HepG2 (cell line): Measurements from ENCODE around the gene BMPR2.

ENCODE experiments used
- BHLHE40 ChIP-seq: IDR thresholded peaks from 2 replicates; pipeline ENCODE4 v1.6.1; 2011; ENCODE audit warnings: low read length, improper control_type of control experiment
- CTCF ChIP-seq: sonication (generic); formaldehyde crosslinking; IDR thresholded peaks from 2 replicates; pipeline ENCODE4 v1.5.0; 2020; ENCODE audit warnings: mild to moderate bottlenecking, missing genetic modification reagents, moderate library complexity
- MAFF ChIP-seq: IDR thresholded peaks from 2 replicates; pipeline ENCODE4 v1.6.1; 2011; ENCODE audit warnings: low read depth, low read length, improper control_type of control experiment
- NR2C2 ChIP-seq: sonication (generic); formaldehyde crosslinking; IDR thresholded peaks from 2 replicates; pipeline ENCODE4 v1.4.0; 2020; ENCODE audit warnings: missing genetic modification reagents, mild to moderate bottlenecking, moderate library complexity, borderline replicate concordance
- POLR2AphosphoS5 ChIP-seq: IDR thresholded peaks from 2 replicates; pipeline ENCODE4 v1.6.1; 2012; ENCODE audit warnings: low read depth, low read length
- USF2 ChIP-seq, 2 experiments: sonication (generic) in 1 of 2; formaldehyde crosslinking in 1 of 2; IDR thresholded peaks; 2 replicates each; pipeline versions ENCODE4 v1.5.1 to v1.6.1; 2011 to 2020; ENCODE audit warnings: borderline replicate concordance in 1 of 2, low read depth in 1 of 2, low read length in 1 of 2, mild to moderate bottlenecking in 1 of 2, missing genetic modification reagents in 1 of 2, moderate library complexity in 1 of 2
- YEATS4 ChIP-seq: sonication (generic); formaldehyde crosslinking; IDR thresholded peaks from 2 replicates; pipeline ENCODE4 v1.4.0; 2020; ENCODE audit warnings: missing genetic modification reagents, borderline replicate concordance
- ZNF138 ChIP-seq: sonication (generic); formaldehyde crosslinking; IDR thresholded peaks from 2 replicates; pipeline ENCODE4 v1.5.0; 2020; ENCODE audit warnings: mild to moderate bottlenecking, low read depth, missing genetic modification reagents
- ZNF207 ChIP-seq: fragments of 450-650 bp; IDR thresholded peaks from 2 replicates; pipeline ENCODE4 v1.6.1; 2016; ENCODE audit warnings: antibody characterized with exemption, borderline replicate concordance
- ZNF3 ChIP-seq: IDR thresholded peaks from 2 replicates; pipeline ENCODE4 v1.7.0; 2017; ENCODE audit warnings: inconsistent platforms
- TF ChIP-seq, protein P1 (sequence below): sonication (generic); formaldehyde crosslinking; IDR thresholded peaks from 2 replicates; pipeline ENCODE4 v1.4.0; 2020; ENCODE audit warnings: missing genetic modification reagents
- TF ChIP-seq, protein P2 (sequence below): sonication (generic); formaldehyde crosslinking; IDR thresholded peaks from 2 replicates; pipeline ENCODE4 v1.5.0; 2020; ENCODE audit warnings: missing genetic modification reagents, mild to moderate bottlenecking, borderline replicate concordance
- TF ChIP-seq, protein P3 (sequence below): sonication (generic); formaldehyde crosslinking; IDR thresholded peaks from 2 replicates; pipeline ENCODE4 v1.5.1; 2020; ENCODE audit warnings: missing genetic modification reagents, mild to moderate bottlenecking, borderline replicate concordance
- TF ChIP-seq, protein P4 (sequence below): sonication (generic); formaldehyde crosslinking; IDR thresholded peaks from 2 replicates; pipeline ENCODE4 v1.8.1; 2022; ENCODE audit warnings: low read depth, mild to moderate bottlenecking, missing genetic modification reagents

DNA sequence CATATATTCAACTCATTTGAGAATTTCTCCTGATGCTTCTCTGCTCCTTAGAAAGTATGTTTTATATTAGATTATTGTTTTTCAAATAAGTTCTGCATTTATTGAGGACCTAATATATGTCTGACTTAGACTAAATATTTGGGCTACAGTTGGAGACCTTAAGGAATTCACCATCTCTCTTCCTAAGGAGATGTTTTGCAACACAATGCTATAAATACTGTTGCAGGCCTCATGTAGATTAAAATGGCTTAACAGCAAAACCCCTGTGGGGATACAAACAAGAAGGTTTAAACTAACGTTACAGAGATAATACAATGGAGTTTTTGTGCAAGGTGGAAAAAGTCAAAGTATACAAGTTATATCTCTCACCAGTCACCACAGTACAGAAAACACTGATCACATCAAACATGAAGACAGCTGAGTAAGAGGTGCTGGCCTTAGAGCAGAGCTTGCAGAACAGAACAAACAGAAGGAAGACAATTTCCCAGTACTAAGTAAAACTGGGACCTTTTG, 20.1 kb upstream of the BMPR2 start:
- TF ChIP-seq ZNF138 (no peak), CTCF (CRISPR knock-in tag) (no peak), BHLHE40 (no peak), ZNF207 (no peak), USF2 (IDR thresholded peaks at IDR 0.05; ENCODE audit: low read depth, low read length) (no peak), USF2 (CRISPR knock-in tag; IDR thresholded peaks at IDR 0.05; ENCODE audit: borderline replicate concordance) (no peak), ZNF3 (CRISPR knock-in tag) (no peak), NR2C2 (CRISPR knock-in tag) (no peak), POLR2AphosphoS5 (no peak), MAFF (no peak), YEATS4 (CRISPR knock-in tag) (no peak)
- TF ChIP-seq, protein P1, sequence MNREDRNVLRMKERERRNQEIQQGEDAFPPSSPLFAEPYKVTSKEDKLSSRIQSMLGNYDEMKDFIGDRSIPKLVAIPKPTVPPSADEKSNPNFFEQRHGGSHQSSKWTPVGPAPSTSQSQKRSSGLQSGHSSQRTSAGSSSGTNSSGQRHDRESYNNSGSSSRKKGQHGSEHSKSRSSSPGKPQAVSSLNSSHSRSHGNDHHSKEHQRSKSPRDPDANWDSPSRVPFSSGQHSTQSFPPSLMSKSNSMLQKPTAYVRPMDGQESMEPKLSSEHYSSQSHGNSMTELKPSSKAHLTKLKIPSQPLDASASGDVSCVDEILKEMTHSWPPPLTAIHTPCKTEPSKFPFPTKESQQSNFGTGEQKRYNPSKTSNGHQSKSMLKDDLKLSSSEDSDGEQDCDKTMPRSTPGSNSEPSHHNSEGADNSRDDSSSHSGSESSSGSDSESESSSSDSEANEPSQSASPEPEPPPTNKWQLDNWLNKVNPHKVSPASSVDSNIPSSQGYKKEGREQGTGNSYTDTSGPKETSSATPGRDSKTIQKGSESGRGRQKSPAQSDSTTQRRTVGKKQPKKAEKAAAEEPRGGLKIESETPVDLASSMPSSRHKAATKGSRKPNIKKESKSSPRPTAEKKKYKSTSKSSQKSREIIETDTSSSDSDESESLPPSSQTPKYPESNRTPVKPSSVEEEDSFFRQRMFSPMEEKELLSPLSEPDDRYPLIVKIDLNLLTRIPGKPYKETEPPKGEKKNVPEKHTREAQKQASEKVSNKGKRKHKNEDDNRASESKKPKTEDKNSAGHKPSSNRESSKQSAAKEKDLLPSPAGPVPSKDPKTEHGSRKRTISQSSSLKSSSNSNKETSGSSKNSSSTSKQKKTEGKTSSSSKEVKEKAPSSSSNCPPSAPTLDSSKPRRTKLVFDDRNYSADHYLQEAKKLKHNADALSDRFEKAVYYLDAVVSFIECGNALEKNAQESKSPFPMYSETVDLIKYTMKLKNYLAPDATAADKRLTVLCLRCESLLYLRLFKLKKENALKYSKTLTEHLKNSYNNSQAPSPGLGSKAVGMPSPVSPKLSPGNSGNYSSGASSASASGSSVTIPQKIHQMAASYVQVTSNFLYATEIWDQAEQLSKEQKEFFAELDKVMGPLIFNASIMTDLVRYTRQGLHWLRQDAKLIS: no peak
- TF ChIP-seq, protein P2, sequence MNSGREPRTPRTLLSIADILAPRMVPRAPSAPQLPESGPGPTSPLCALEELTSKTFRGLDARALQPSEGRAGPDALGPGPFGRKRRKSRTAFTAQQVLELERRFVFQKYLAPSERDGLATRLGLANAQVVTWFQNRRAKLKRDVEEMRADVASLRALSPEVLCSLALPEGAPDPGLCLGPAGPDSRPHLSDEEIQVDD (CRISPR knock-in tag): no peak
- TF ChIP-seq, protein P3, sequence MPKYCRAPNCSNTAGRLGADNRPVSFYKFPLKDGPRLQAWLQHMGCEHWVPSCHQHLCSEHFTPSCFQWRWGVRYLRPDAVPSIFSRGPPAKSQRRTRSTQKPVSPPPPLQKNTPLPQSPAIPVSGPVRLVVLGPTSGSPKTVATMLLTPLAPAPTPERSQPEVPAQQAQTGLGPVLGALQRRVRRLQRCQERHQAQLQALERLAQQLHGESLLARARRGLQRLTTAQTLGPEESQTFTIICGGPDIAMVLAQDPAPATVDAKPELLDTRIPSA (CRISPR knock-in tag): no peak
- TF ChIP-seq, protein P4, sequence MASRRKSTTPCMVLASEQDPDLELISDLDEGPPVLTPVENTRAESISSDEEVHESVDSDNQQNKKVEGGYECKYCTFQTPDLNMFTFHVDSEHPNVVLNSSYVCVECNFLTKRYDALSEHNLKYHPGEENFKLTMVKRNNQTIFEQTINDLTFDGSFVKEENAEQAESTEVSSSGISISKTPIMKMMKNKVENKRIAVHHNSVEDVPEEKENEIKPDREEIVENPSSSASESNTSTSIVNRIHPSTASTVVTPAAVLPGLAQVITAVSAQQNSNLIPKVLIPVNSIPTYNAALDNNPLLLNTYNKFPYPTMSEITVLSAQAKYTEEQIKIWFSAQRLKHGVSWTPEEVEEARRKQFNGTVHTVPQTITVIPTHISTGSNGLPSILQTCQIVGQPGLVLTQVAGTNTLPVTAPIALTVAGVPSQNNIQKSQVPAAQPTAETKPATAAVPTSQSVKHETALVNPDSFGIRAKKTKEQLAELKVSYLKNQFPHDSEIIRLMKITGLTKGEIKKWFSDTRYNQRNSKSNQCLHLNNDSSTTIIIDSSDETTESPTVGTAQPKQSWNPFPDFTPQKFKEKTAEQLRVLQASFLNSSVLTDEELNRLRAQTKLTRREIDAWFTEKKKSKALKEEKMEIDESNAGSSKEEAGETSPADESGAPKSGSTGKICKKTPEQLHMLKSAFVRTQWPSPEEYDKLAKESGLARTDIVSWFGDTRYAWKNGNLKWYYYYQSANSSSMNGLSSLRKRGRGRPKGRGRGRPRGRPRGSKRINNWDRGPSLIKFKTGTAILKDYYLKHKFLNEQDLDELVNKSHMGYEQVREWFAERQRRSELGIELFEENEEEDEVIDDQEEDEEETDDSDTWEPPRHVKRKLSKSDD: no peak
